ENCODE measurements around the gene PASD1. TPM values are rescaled to one million over a fixed set of nuclear protein-coding genes. Genes with fewer than 3 reads are reported as not detected.

Gene PASD1
- total RNA-seq, 4 donors from 2014 or later = not detected

DNA sequence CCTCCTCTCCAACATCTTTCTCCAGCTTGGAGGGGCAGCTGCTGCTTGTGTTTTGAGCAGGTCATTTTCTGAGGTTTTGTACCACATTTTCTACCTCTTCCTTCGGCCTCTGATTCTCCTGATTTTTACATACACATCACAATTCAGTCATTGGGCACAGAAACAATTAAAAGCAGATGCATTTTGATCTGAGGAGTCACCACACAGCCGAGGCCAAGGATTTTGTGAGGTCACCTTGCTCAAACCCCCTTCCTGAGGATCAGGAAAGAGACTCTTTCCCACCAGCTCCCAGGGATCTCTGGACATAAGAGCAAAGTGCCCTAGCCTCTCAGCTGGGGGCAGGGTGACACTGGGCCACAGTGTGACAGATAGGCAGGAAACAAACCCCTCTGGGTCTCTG lies 147.0 kb downstream of the PASD1 start:
- no peaks in the 10 kb centered on the region for H3K36me3 ChIP-seq
- H3K27me3 ChIP-seq = peaks cover 0 to 5% (median 0%) of the 10 kb centered on the region in 4 donors
- no peak for DNase-seq (ENCODE audit: extremely low spot score)
- WGBS = 55% methylated on average over 2 of the region's 2 CpGs
- H3K27ac ChIP-seq (replicated peaks in 1 of 4) = no peak overlapping the region
- H3K9me3 ChIP-seq = no peaks in the 10 kb centered on the region
- no peak overlapping the region for H3K4me3 ChIP-seq
- TF ChIP-seq CTCF (IDR thresholded peaks at IDR 0.05) = no peak
- no peak for TF ChIP-seq POLR2AphosphoS5 (IDR thresholded peaks at IDR 0.05)
- no peak for TF ChIP-seq POLR2A (IDR thresholded peaks at IDR 0.05; ENCODE audit: low read depth)
- no peak for TF ChIP-seq EP300 (IDR thresholded peaks at IDR 0.05)
- intact Hi-C loops (cut with DNase I) = no loop called here
- H3K4me1 ChIP-seq = peaks cover 0 to 5% (median 0%) of the 10 kb centered on the region in 4 donors

DNA sequence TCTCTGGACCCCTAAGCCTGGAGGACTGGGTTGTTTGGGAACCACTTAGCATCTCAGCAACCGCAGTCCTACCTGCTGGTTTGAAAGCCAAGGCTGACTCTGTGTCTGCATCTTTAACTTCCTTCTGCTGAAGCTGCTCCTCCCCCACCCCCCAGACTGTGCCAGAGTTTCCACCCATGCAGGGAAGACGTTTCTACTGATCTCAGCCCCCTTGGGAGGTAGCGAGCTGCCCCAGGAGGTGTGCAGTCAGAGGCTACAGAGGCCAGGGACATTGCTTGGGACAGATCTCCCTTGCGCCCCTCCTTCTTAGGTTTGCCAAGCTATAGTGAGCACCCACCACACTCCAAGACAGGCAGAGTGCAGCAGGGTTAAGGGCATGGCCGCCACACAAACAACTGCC lies 147.7 kb downstream of the PASD1 start:
- Histone ChIP-seq H3K36me3 (no peaks in the 10 kb centered on the region), H3K4me1 (peaks cover 0 to 5% (median 0%) of the 10 kb centered on the region in 4 donors), H3K9me3 (no peaks in the 10 kb centered on the region), H3K27ac (replicated peaks in 1 of 4) (no peak overlapping the region), H3K4me3 (no peak overlapping the region), H3K27me3 (peaks cover 0 to 5% (median 0%) of the 10 kb centered on the region in 4 donors)
- TF ChIP-seq POLR2AphosphoS5 (IDR thresholded peaks at IDR 0.05) (no peak), POLR2A (IDR thresholded peaks at IDR 0.05; ENCODE audit: low read depth) (no peak), CTCF (IDR thresholded peaks at IDR 0.05) (no peak), EP300 (IDR thresholded peaks at IDR 0.05) (no peak)
- intact Hi-C loops (cut with DNase I) = no loop called here
- WGBS = 55% methylated on average over 3 of the region's 5 CpGs
- DNase-seq (ENCODE audit: extremely low spot score) = no peak

DNA sequence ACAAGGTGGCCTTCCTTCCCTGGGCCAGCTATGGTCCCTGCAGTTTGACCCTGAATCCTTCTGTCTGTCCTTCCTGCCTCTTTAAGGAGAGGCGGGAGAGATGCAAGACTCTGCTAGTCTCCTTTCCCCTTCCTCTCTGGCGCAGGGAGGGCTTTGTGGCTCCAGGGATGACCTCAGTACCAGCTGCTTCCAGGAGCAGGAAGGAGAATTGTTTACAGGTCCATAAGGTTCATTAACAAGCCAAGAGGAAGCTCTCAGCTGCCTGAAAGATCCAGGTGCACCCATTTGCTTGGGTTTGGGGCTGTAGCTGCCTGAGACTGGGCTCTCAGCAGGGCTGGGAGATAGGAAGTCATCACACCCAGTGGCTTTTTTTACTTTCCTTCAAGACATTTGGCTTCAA lies 148.3 kb downstream of the PASD1 start:
- TF ChIP-seq CTCF (IDR thresholded peaks at IDR 0.05) = no peak
- peak in 1 of 2 donors; percentile 11 for TF ChIP-seq POLR2AphosphoS5 (IDR thresholded peaks at IDR 0.05)
- H3K36me3 ChIP-seq = no peaks in the 10 kb centered on the region
- H3K4me1 ChIP-seq = peaks cover 0 to 5% (median 0%) of the 10 kb centered on the region in 4 donors
- no peaks in the 10 kb centered on the region for H3K9me3 ChIP-seq
- 19% methylated on average over 2 of the region's 2 CpGs for WGBS
- no peak overlapping the region for H3K27ac ChIP-seq (replicated peaks in 1 of 4)
- no peak for DNase-seq (ENCODE audit: extremely low spot score)
- H3K27me3 ChIP-seq = peaks cover 0 to 5% (median 0%) of the 10 kb centered on the region in 4 donors
- intact Hi-C loops (cut with DNase I) = no loop called here
- H3K4me3 ChIP-seq = no peak overlapping the region

GRCh38 chrX:151712253-151712652 lies 148.8 kb downstream of the PASD1 start:
- no peak for TF ChIP-seq POLR2AphosphoS5 (IDR thresholded peaks at IDR 0.05)
- no peak for TF ChIP-seq CTCF (IDR thresholded peaks at IDR 0.05)
- no peak for TF ChIP-seq POLR2A (IDR thresholded peaks at IDR 0.05; ENCODE audit: low read depth)
- no peak for TF ChIP-seq EP300 (IDR thresholded peaks at IDR 0.05)
- Histone ChIP-seq H3K4me1 (peaks cover 0 to 5% (median 0%) of the 10 kb centered on the region in 4 donors), H3K27ac (replicated peaks in 1 of 4) (no peak overlapping the region), H3K36me3 (no peaks in the 10 kb centered on the region), H3K4me3 (no peak overlapping the region), H3K27me3 (peaks cover 0 to 5% (median 0%) of the 10 kb centered on the region in 4 donors), H3K9me3 (no peaks in the 10 kb centered on the region)
- intact Hi-C loops (cut with DNase I) = no loop called here
- DNase-seq (ENCODE audit: extremely low spot score) = no peak
- WGBS = 50% methylated on average over 3 of the region's 3 CpGs

- H3K27me3 ChIP-seq = peaks cover 0 to 5% (median 0%) of the 10 kb centered on the region in 4 donors
- WGBS = 66% methylated on average over 3 of the region's 3 CpGs
Observed at GRCh38 chrX:151713849-151714248, 150.4 kb downstream of the PASD1 start.

More at GRCh38 chrX:151713849-151714248, 150.4 kb downstream of the PASD1 start:
- peaks cover 0 to 5% (median 0%) of the 10 kb centered on the region in 4 donors for H3K4me1 ChIP-seq
- no peak overlapping the region for H3K4me3 ChIP-seq
- H3K36me3 ChIP-seq = no peaks in the 10 kb centered on the region
- H3K27ac ChIP-seq (replicated peaks in 1 of 4) = no peak overlapping the region
- H3K9me3 ChIP-seq = no peaks in the 10 kb centered on the region
- intact Hi-C loops (cut with DNase I) = no loop called here
- TF ChIP-seq POLR2A (IDR thresholded peaks at IDR 0.05; ENCODE audit: low read depth) (no peak), CTCF (IDR thresholded peaks at IDR 0.05) (peak in 2 of 3 experiments; percentile 17 to 28)
- DNase-seq (ENCODE audit: extremely low spot score) = no peak

All from esophagus muscularis mucosa (tissue), 4 donors.